Heart right ventricle (tissue), 16 donors: Measurements from ENCODE around the gene SLC26A9. TPM values are rescaled to one million over a fixed set of nuclear protein-coding genes. Genes with fewer than 3 reads are reported as not detected.

Experiments
- ATAC-seq, 8 donors: fragments of 200-7000 bp; cut with Tn5 transposase; one replicate each; pipeline ENCODE4 v1.9.1; 2020; ENCODE audit warnings: mild to moderate bottlenecking in 8 of 8, moderate library complexity in 8 of 8, moderate number of reproducible peaks in 1 of 8
- DNase-seq, 2 donors: peaks; one replicate each; pipeline ENCODE4 v3.0.0-alpha.2; 2020
- H3K27ac ChIP-seq, 10 donors: fragments of 200-600 bp; sonication (generic) in 2 of 10; one replicate each; pipeline versions ENCODE4 v1.5.0 to v1.8.0; 2020 to 2022; ENCODE audit warnings: mild to moderate bottlenecking in 3 of 10
- H3K27me3 ChIP-seq, 7 donors: fragments of 200-600 bp; one replicate each; pipeline ENCODE4 v1.8.0; 2021 to 2022; ENCODE audit warnings: mild to moderate bottlenecking in 2 of 7
- H3K36me3 ChIP-seq, 9 donors: fragments of 200-600 bp; sonication (generic) in 1 of 9; one replicate each; pipeline versions ENCODE4 v1.5.0 to v1.8.0; 2020 to 2022; ENCODE audit warnings: mild to moderate bottlenecking in 2 of 9
- H3K4me1 ChIP-seq, 9 donors: fragments of 200-600 bp; sonication (generic) in 1 of 9; one replicate each; pipeline versions ENCODE4 v1.5.0 to v1.8.0; 2020 to 2022; ENCODE audit warnings: mild to moderate bottlenecking in 4 of 9
- H3K4me3 ChIP-seq, 10 donors: fragments of 200-600 bp; sonication (generic) in 2 of 10; one replicate each; pipeline versions ENCODE4 v1.5.0 to v1.8.0; 2020 to 2022; ENCODE audit warnings: mild to moderate bottlenecking in 7 of 10, moderate library complexity in 2 of 10
- H3K9me3 ChIP-seq, 11 donors: fragments of 200-600 bp in 10 of 11; sonication (generic) in 2 of 11; one replicate each; pipeline versions ENCODE4 v1.5.0 to v1.8.0; 2013 to 2022; ENCODE audit warnings: mild to moderate bottlenecking in 2 of 11, control low read depth in 1 of 11, moderate library complexity in 1 of 11
- WGBS, 2 donors: extraction: QIAGEN DNeasy Blood & Tissue Kit; methylation state at CpG; one replicate each; pipeline ENCODE4 v1.1.7; 2013; ENCODE audit warnings: inconsistent platforms in 1 of 2; 5-methylcytosine and 5-hydroxymethylcytosine counted together
- intact Hi-C, 10 donors: fragments of 100-400 bp; cut with DNase I; formaldehyde crosslinking; loops; one replicate each; pipeline versions ENCODE4 v1.11.1 to v1.14.2; 2022
- polyA plus RNA-seq, 2 donors: library from polyadenylated mRNA; stranded (reverse); fragments of 200-250 nt; gene quantifications; one replicate each; pipeline ENCODE4 v1.2.3, GENCODE V29; 2013
- total RNA-seq, 10 donors: library from RNA; stranded (reverse); fragmentation: NEBNext Ultra II Directional in 3 of 10; extraction: Animal tissue kit (Norgen Biotek cat#: 25700) in 3 of 10; gene quantifications; one replicate each; pipeline versions ENCODE4 v1.2.1 to v1.2.4, GENCODE V29; 2021 to 2023
- TF ChIP-seq, protein P1 (sequence below), 9 donors: fragments of 200-600 bp; sonication (generic) in 2 of 9; IDR thresholded peaks; one replicate each; pipeline versions ENCODE4 v1.5.0 to v1.8.0; 2021 to 2022; ENCODE audit warnings: antibody characterized with exemption in 9 of 9, mild to moderate bottlenecking in 5 of 9, moderate library complexity in 1 of 9
- donor health status: Arrhythmogenic right ventricular cardiomyopathy.
- donor health status: ischemic (EF 13 %, LVEDD 7.1; RV severe dilation, severe dysfunction).
- donor health status: healthy with polysubstance abuse.
- donor health status: DM: no; HTN: yes; CAD: no.
- donor health status: DM: no; HTN: no; CAD: no.
- donor health status: ischemic (EF 25% LVEDD 6.9; RV normal size, moderate dysfunction).
- donor health status: ischemic (EF 25% LVEDD 5.7; RV mildly dilated, moderate dysfunction).
- donor health status: healthy.
- donor health status: DM: yes; HTN: yes; CAD: no.
- donor health status: Ischemic cardiomyopathy.
- donor health status: ischemic (EF 35%, LVEDD 5.7; RV mildly dilated, moderate dysfunction).
- donor health status: nonischemic (EF 11% LVEDD 7.7; RV severe dilation, severe dysfunction).
- donor health status: DM: yes; HTN: yes; CAD: no.
- donor health status: PGD.
- donor health status: ischemic (EF 29% LVEDD 5.4; RV normal size, mild dysfunction).
- donor health status: nonischemic (EF 23%, LVEDD 6.1; RV moderate dilation, normal function).

Gene SLC26A9
- total and polyA plus RNA-seq, 12 donors, result 3.3 to 41.1 (median 12.7) TPM

DNA sequence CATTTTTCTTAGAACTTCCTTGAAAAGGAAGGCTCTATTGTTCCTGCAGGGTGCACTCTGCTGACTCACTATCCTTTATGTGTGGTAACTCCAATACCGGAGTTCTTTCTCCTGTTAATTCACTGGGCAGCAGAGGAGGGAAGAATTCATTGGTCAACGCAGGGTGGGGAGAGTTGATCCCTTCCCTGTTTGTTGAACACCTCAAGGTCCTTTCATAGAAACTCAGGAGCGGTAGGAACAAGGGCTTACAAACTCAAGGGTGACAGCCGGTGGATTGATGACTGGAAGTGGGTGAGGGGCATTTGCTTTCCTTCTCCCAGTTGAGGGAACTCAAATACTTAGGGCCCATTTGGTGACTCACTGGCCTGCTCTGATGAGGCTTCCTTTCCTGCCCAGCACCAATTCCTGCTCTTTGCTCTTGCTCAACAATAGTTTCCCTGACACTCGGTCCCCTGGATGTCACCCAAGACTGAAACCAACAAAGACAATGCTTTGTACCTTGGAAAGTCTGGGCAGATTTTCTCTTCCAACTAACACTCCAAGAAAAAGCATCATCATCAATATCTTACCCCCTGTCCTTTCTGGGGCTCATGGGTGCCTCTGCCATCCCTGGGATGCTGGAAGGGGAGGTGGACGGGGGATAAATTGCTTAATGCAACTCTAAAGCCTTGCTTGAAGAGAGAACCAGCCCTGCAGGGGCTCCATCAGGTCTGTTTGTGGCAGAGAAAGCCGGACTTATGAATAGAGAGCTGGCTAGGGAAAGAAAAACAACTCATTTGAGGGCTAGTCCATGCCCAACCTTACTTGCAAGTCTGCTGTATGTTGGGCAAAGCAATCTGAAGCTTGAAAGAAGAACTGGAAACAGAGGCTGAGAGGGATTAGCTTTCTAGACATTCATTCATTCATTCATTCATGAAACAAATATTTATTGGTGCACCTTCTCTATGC is 9.3 kb downstream of the SLC26A9 start:
- no peaks in the 10 kb centered on the region for H3K36me3 ChIP-seq
- intact Hi-C loops, result loop anchor here in 1 of 10 donors (5.0 kb wide), 1 partner anchor 178 kb away; no protein-coding TSS in a partner anchor
- 70 to 78% methylated on average over 7 of the region's 7 CpGs for WGBS, 2 donors
- H3K9me3 ChIP-seq, result no peaks in the 10 kb centered on the region
- DNase-seq, result no peak
- peaks cover 0 to 32% (median 2%) of the 10 kb centered on the region in 9 donors for H3K4me1 ChIP-seq
- TF ChIP-seq, protein P1, sequence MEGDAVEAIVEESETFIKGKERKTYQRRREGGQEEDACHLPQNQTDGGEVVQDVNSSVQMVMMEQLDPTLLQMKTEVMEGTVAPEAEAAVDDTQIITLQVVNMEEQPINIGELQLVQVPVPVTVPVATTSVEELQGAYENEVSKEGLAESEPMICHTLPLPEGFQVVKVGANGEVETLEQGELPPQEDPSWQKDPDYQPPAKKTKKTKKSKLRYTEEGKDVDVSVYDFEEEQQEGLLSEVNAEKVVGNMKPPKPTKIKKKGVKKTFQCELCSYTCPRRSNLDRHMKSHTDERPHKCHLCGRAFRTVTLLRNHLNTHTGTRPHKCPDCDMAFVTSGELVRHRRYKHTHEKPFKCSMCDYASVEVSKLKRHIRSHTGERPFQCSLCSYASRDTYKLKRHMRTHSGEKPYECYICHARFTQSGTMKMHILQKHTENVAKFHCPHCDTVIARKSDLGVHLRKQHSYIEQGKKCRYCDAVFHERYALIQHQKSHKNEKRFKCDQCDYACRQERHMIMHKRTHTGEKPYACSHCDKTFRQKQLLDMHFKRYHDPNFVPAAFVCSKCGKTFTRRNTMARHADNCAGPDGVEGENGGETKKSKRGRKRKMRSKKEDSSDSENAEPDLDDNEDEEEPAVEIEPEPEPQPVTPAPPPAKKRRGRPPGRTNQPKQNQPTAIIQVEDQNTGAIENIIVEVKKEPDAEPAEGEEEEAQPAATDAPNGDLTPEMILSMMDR (IDR thresholded peaks at IDR 0.05), result no peak
- no peak overlapping the region for H3K4me3 ChIP-seq
- H3K27ac ChIP-seq, result peak overlapping the region in 2 of 10 donors; percentile 32 to 64
- H3K27me3 ChIP-seq, result peaks cover 0 to 8% (median 0%) of the 10 kb centered on the region in 7 donors
- ATAC-seq, result peak in 1 of 8 donors; percentile 57

DNA sequence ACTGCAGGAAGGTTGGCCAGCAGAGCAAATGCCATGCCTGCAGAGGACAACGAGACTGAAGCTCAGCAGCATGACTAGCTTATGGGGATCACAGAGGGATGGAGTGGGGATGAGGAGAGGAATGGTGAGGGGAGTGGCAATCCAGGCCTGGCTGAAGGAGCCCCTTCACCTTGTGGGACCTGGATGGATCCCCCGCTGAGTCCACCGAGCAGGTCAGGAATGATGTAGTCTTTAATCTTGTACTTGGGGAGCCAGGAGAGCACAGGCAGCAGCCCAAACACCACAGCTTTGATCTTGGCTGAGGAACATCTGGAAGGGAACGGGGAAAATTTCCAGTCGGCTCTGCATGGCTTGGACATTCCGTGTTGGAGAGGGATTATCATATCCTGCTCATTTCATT is 10.5 kb downstream of the SLC26A9 start:
- Histone ChIP-seq H3K4me1 (peaks cover 0 to 32% (median 2%) of the 10 kb centered on the region in 9 donors), H3K27me3 (no peaks in the 10 kb centered on the region), H3K9me3 (no peaks in the 10 kb centered on the region), H3K27ac (peak overlapping the region in 1 of 10 donors; percentile 64), H3K4me3 (no peak overlapping the region), H3K36me3 (no peaks in the 10 kb centered on the region)
- intact Hi-C loops, result loop anchor here in 1 of 10 donors (5.0 kb wide), 1 partner anchor 180 kb away; no protein-coding TSS in a partner anchor
- ATAC-seq (no peak), DNase-seq (no peak)
- TF ChIP-seq, protein P1 (IDR thresholded peaks at IDR 0.05), result no peak
- 76 to 86% methylated on average over 6 of the region's 6 CpGs for WGBS, 2 donors

DNA sequence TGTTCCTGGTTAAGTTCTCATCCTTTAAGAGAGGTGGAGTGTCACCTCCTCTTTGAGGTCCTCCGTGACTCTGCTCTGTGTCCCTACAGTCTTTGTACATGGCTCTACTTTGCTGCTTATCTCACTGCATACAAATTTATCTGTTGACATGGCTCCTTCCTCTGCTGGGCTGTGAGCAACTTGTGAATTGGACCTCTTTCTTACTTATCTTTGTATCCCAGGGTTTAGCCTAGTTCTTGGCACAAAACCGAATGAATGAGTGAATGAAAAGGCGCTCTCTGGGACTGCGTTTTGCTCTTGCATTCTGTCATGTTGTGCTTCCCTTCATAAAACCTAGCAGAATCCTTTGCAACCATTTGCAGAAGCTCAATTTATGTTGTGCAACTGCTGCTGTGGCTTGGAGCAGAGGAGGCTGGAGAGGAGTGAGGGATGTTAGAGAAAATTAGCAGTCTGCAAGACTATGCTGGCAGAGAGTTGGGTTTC is 12.4 kb downstream of the SLC26A9 start:
- TF ChIP-seq, protein P1 (IDR thresholded peaks at IDR 0.05), result no peak
- intact Hi-C loops, result loop anchor here in 1 of 10 donors (5.0 kb wide), 1 partner anchor 181 kb away; no protein-coding TSS in a partner anchor
- ATAC-seq, result no peak

DNA sequence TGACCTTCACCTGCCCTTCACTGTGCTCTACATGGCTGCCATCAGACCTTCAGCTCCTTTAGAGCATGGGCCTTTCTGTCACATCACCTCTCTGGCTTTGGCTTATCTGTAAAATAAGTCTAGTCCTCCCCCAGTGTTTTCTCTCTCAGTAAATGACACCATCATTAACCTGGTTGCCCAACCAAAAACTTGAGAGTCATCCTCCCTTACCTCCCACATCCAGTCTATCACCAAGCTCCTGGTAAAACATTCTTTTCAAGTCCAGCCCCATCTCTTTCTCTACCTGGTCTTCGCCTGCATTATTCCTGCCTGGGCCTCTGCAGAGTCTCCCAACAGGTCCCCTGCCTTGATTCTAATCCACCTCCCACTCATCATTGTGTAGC is 13.1 kb downstream of the SLC26A9 start:
- WGBS, 2 donors, result 100% methylated on average over 1 of the region's 1 CpG

More for the DNA sequence above, 12.4 kb downstream of the SLC26A9 start:
- Histone ChIP-seq H3K9me3 (no peaks in the 10 kb centered on the region), H3K36me3 (no peaks in the 10 kb centered on the region), H3K27me3 (no peaks in the 10 kb centered on the region), H3K4me1 (peaks cover 0 to 36% (median 2%) of the 10 kb centered on the region in 9 donors), H3K27ac (no peak overlapping the region), H3K4me3 (no peak overlapping the region)
- no peak for DNase-seq
- WGBS, 2 donors, result 35 to 37% methylated on average over 4 of the region's 4 CpGs

More for the DNA sequence above, 13.1 kb downstream of the SLC26A9 start:
- DNase-seq (no peak), ATAC-seq (no peak)
- no peak overlapping the region for H3K27ac ChIP-seq
- no peak overlapping the region for H3K4me3 ChIP-seq
- H3K4me1 ChIP-seq, result peaks cover 0 to 36% (median 2%) of the 10 kb centered on the region in 9 donors
- H3K36me3 ChIP-seq, result no peaks in the 10 kb centered on the region
- no peaks in the 10 kb centered on the region for H3K9me3 ChIP-seq
- intact Hi-C loops, result loop anchor here in 1 of 10 donors (5.0 kb wide), 1 partner anchor 182 kb away; no protein-coding TSS in a partner anchor
- TF ChIP-seq, protein P1 (IDR thresholded peaks at IDR 0.05), result no peak
- no peaks in the 10 kb centered on the region for H3K27me3 ChIP-seq
